IPS-NIHi7 (cell line): ENCODE measurements around the gene SNX2.

Experiments
- DNase-seq: peaks from one replicate; pipeline ENCODE4 v3.0.0; 2012; ENCODE audit warnings: mixed read lengths; ENCODE audit errors: extremely low spot score

Gene SNX2

DNA sequence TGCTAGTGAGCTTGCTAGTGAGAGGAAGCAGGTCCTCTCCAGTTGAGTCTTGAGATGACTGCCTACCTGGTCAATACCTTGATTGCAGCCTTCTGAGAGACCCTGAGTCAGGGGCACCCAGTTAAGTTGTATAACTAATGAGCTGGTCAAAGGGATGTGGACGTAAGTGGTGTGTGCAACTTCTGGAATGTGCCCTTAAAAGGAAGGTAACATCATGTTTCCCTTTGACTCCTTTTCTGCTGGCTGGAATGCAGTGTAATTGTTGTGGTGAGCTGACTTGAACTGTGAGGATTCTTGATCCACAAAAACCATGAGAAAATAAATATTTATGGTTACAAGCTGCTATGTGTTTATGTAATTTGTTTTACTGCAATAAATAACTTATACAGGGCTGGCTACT, 2.4 kb upstream of the SNX2 start:
- DNase-seq = no peak

DNA sequence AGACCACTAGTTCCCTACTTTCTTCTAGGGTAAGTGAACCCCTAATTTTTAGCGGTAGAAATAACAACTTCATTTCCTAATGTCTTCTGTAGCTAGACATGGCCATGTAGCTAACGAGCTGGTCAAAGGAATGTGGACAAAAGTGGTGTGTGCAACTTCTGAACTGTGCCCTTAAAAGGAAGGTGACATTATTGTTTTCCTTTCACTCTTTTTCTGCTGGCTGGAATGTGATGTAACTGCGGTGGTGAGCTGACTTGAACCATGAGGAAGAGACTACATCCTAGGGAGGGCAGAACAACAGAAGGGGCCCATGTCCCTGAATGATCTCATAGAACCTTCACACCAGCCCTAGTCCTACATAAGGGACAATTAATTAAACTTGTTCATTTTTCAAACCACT, 1.3 kb upstream of the SNX2 start:
- DNase-seq = no peak

DNA sequence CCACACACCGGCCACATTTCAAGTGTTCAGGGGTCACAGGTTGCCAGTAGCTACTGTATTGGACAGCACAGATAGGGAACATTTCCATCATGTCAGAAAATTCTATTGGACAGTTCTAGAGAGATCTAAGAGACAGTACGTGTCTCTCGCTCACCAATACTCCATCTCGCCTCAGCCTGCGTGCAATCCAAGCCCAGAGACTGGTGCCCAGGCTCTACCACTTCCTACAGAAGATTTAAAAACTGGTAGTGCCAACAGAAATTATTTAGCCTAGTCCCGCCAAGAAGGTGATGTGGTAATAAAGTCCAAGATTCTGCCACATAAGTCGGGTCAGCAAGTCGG, 390 bp upstream of the SNX2 start:
- DNase-seq = no peak

- peak; percentile 30 for DNase-seq
These were observed 966 bp downstream of the SNX2 start for GRCh38 chr5:122775550-122776542.

GRCh38 chr5:122778157-122778556, 3.3 kb downstream of the SNX2 start:
- no peak for DNase-seq

GRCh38 chr5:122779451-122779850, 4.6 kb downstream of the SNX2 start:
- DNase-seq = no peak

DNA sequence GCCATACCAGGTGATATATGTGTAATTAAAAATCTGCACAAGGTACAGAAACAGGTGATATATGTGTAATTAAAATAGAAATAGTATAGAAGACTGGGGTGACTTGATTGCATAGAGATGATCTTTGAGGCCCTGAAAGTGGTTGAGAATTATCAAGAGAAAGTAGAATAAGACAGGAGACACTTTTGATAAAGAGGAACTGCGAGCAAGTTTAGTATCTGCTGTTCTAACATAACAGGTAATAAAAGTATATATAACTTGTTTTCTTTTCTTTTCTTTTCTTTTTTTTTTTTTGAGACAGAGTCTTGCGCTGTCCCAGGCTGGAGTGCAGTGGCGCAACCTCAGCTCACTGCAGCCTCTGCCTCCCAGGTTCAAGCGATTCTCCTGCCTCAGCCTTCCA, 5.4 kb downstream of the SNX2 start:
- DNase-seq = no peak

DNA sequence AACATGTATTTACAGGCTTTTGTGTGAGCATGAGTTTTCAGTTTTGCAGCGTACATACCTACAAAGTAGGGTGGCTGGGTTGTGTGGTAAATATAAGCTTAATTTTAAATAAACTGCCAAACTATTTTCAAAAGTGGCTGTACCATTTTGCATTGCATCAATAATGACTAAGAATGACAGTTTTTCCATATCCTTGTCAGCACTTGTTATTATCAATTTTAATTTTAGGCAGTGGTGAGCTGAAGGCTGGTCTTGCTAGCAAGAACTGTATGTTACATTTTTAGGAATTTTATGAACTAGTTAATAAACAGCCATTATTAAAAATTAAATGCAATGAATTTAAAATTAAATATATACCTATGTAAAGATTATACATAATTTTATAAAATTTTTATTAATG, 6.6 kb downstream of the SNX2 start:
- no peak for DNase-seq

DNA sequence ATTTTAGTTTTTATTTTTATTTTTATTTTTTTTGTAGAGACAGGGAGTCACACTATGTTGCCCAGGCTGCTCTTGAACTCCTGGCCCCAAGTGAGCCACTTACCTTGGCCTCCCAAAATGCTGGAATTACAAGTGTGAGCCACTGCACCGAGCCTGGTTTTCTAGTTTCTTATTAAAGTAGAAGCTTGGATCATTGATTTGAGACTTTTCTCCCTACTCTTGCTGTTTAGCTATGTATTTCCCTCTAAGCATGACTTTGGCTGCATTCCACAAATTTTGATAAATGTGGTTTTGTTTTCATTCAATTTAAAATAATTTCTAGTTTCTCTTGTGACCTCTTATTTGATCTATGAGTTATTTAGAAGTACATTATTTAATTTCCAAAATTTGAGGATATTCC, 10.4 kb downstream of the SNX2 start:
- no peak for DNase-seq

DNA sequence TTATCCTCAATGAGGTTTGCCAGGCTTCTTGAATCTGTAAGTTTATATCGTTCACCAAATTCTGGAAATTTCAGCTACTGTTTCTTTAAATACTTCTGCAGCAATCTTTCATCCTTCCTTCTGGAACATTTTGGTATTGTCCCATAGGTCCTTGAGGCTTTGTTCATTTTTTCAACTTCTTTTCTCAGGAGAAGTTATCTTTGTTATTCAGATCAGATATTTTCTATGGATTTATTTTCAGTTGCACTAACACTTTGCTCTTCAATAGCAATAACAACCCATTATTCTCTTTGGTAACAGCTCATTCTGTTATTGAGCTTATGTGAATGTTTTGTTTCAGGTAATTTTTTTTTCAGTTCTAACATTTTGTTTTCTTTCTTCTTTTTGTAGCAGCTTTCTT, 13.5 kb downstream of the SNX2 start:
- DNase-seq = no peak

GRCh38 chr5:122788996-122789395, 14.1 kb downstream of the SNX2 start:
- DNase-seq = no peak

DNA sequence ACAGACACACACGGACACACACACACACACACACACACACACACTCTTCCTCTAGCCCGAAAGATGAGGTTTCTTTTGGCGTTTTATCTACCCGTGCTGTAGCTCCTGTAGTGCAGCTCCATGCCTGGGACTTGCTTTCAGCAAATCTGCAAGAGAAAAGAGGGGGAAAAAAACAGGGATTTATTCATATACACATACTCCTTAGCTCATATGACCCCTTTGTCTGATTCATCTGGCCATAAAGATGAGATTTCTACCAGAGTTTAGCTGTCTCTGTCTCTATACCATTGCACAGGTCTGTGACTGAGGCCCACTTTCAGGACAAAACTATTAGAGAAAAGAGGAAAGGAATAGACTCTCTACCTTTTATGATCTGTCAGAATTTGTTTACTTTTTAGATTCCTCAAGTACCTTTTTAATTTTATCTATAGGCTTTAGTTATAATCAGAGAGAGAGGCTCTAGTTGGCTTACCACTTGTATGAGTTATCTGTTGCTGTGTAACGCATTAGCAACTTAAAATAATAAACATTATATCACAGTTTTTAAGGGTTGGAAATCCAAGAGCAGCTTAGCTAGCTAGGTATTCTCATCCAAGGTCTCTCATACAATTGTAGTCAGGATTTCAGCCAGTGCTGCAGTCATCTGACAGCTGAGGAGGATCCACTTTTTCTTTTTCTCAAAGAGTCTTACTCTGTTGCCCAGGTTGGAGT, 14.7 kb downstream of the SNX2 start:
- DNase-seq = no peak

- DNase-seq = no peak
These were observed 15.6 kb downstream of the SNX2 start for GRCh38 chr5:122790354-122791103.

GRCh38 chr5:122805481-122805880, 30.6 kb downstream of the SNX2 start:
- DNase-seq = no peak

DNA sequence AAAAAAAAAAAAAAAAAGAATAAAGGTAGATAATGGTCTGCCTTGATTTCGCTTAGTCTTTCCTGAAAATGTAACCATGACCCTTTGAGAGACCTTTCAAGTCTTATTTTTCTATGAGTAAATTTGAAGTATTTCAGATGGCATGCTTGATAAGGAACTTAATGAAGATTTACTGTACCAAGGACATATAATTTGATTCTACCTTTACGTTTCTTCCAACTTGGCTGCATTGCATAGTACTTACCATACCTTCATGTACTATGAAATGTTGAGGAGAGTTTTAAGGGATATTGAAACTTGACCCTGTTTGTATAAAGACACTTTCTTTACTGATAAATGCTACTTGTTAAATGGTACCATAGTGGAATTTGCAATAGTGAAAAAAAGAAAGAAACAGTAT, 35.5 kb downstream of the SNX2 start:
- DNase-seq = no peak

DNA sequence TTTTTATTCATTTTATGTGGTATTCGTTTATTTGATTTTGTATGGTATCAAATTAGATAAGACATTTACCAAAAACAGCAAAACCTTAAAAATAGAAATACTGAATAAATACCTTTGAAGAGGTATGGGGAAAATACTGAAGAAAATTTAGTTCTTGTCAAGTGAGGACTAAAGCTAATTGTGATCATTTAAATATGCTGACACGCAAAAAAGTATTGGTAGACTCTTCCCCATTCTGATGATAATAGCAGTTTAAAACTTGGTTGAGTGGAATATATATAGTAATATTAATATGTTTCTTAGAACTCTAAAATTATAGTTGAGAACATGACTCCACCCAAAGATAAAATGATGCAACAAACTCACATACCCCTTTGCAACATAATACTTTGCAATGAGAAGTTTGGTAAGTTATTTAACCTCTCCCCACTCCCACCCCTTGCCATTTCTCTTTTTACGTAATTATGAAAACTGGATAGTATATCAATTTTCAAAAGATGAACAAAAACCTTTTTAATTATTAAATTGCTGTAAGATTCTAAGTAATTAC, 40.4 kb downstream of the SNX2 start:
- DNase-seq = no peak

DNA sequence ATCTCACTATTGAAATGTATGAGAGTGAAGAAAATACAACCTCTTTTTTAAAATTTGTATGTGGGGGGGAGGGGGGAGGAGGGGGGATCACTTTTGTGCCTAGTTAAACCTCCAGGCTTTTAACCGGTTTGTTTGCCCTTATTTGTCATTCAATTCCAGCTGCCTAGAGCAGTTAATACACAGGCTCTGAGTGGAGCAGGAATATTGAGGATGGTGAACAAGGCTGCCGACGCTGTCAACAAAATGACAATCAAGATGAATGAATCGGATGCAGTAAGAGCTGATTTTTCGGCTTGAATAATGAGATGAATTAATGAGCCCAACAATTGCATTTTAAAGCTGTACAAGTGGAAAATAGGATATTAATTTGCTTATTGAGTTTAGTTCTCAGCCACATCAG, 41.9 kb downstream of the SNX2 start:
- peak; percentile 21 for DNase-seq

DNA sequence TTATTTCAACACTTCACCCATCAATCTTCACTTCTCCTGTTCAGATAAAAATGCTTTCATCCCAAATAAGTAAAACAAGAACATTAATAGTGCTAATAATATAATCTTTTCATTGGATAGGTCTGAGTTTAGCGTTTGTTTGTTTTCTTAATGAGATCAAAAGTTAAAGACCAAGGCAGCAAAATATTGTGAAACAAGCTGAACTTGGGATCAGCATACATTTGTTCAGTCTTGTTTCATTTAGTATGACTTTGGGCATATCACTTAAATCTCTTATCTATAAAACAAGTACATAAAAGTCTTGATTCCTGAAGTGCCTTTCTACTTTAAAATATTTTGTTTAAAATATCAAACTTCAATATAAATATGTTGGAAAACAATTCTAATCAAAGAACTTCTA, 57.1 kb downstream of the SNX2 start:
- no peak for DNase-seq

GRCh38 chr5:122835681-122836080, 60.8 kb downstream of the SNX2 start:
- no peak for DNase-seq

- no peak for DNase-seq
These were observed 62.1 kb downstream of the SNX2 start for GRCh38 chr5:122836947-122837346.

DNA sequence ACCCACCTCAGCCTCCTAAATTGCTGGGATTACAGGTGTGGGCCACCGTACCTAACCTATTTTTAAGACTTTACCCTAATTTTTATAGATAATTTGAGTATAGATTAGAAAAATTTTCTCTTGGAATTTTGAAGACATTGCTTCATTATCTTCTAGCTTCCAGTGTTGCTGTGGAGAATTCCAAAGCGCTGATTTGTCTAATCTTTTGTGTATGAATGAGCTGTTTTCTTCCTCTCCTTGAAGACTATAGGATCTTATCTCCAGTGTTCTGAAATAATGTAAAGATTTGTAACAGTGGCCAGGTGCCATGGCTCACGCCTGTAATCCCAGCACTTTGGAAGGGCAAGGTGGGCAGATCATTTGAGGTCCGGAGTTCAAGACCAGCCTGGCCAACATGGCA, 64.9 kb downstream of the SNX2 start:
- DNase-seq = no peak

DNA sequence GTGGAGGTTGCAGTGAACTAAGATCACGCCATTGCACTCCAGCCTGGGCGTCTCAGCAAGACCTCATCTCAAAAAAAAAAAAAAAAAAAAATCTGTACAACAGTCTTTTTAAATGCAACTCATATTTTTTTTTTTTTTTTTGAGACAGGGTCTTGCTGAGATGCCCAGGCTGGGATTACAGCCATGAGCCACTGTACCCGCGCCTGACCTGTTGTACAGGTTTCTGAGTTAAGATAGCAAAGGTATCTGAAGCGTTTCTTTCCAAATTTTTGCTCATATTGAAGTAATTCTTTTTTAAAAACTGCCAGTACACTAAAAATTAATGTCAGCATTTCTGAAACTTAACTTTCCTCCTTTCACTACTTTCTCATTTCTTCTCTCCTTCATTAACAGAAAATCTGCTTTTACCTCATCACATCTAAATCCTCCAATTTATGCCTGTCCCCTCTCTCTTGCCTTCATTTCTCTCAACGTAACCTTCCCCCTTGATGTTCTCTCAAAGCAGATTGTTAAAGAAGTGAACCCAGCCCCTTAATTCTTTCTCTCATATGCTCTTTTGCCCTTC, 67.2 kb downstream of the SNX2 start:
- DNase-seq = no peak
